ENCODE results near the gene NELFB.
"Not testable (repeated sequence)": the region's sequence is repeated elsewhere in the genome, so short reads cannot be mapped to it uniquely, and the experiment has no call there.

NELFB gene

GRCh38 chr9:137244486-137245449, 10.4 kb upstream of the NELFB start:
- in situ Hi-C loops (cut with MboI; ENCODE audit: low sequenced_read_pairs): no loop called here

- in situ Hi-C loops (cut with MboI; ENCODE audit: low sequenced_read_pairs): no loop called here
Observed at GRCh38 chr9:137245450-137246421, 9.4 kb upstream of the NELFB start.

- in situ Hi-C loops (cut with MboI; ENCODE audit: low sequenced_read_pairs): no loop called here
Observed at GRCh38 chr9:137247135-137247915, 7.8 kb upstream of the NELFB start.

DNA sequence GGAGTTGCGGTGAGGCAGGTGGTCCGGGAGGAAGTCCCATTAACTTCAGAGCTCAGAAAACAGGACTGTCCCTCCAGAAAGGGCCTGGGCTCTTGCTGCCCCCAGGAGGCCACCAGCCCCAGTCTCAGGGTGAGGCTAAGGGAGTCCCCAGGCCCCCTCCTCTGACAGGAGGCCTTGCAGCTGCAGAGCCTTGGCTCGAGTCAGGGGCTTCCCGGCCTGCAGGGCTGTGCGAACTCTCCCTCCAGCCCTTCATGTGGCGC, 7.3 kb upstream of the NELFB start:
- in situ Hi-C loops (cut with MboI; ENCODE audit: low sequenced_read_pairs): no loop called here

DNA sequence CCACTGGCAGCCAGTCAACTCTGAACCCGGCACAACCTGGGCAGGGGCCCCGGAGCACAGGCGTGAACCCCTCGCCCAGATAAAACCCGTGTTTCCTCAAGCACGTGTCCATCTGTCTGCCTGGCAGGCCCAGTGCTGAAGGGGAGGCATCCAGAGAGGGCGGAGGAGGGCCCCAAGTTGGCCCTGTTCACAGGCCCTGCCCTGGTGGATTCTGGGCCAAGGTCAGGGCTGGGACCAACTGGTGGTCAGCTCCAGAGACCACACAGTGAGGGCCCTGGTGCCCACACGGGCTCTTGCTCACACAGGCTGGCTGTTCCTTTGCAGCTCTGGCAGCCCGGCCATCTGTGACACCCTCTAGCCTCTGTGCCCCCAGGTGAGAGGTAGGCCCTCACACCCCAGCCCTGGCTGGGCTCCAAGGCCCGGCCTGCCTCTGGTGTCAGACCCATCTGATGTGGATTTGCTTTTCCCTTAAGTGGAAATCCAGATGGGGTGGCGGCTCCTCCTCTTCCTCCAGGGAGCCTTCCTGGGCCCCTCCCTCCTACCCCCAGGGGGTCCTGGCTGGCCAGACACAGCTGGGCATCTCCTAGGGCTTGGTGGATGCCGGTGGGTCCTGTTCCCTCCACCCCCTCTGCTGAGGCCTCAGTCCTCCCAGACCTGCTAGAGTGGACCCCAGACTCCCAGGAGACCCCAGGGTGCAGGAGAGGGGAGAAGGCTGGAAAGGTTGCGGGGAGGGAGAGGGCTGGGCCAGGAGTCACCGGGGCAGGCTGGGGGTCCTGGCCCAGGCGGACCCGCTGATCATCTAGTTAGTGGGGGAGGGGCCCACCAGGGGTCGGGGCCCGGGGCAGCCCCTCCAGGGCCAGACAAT, 4.6 kb upstream of the NELFB start:
- in situ Hi-C loops (cut with MboI; ENCODE audit: low sequenced_read_pairs): no loop called here

DNA sequence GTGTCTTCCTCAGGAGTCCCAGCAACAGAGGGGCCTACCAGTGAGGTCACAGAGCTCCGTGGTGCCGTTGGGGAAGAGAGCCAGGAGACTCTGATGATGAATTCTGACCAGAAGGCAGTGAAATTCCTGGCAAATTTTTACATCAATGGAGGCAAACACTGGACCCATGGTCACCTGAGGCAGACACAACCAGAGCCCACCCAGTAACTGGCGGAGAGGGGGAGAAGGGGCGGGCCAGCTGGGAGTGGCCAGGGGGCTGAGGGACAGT, 4.0 kb upstream of the NELFB start, which contains the start of gene STPG3:
STPG3 (plus strand) TSS at position 93 of the 268 bp plus-strand sequence; CDS start at position 94, 1 bp downstream.
- in situ Hi-C loops (cut with MboI; ENCODE audit: low sequenced_read_pairs): no loop called here

- in situ Hi-C loops (cut with MboI; ENCODE audit: low sequenced_read_pairs): no loop called here
Observed at GRCh38 chr9:137251490-137252268, 3.4 kb upstream of the NELFB start.

- in situ Hi-C loops (cut with MboI; ENCODE audit: low sequenced_read_pairs): no loop called here
Observed at GRCh38 chr9:137252555-137253506, 2.3 kb upstream of the NELFB start.

DNA sequence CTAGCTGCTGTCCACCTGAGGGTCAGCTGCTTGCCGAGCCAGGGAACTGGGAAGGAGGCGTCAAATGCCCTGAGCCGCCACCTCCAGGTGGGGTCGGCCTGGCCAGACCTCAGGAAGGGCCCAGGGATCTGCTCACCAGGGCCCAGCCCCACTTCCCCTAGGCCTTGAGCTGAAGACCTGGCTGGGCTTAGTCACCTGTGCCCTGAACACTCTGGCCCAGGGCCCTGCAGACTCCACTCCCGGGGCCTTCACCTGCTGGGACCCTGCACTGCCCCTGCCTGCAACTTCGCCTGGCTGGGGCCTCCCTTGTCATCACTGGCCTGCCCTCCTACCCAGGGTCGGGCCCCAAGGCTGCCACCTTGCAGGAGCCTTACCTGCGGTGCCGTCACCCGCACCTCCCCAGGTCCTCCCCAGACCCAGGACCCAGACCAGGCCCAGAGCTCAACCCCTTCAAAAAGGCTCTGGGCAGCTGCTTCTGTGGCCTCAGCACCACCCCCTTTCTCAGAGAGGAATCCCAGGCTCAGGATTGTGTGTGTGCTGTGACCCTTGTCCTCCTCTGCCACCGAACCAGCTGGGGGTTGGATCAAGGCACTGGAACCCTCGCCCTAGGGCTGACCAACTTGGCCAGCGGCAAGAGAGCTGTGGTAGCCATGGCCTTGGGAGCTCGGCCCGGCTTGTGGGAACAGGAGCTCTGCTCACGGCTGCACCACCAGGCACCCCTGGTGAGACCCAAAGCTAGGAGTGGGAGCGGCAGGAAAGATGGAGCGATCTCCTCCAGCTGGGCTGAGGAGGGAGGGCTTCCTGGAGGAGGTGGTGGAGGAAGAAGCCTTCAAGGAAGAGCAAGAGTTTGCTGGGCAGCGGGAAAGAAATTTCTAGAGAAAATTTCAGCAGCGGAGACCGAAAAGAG, 1.2 kb upstream of the NELFB start:
- in situ Hi-C loops (cut with MboI; ENCODE audit: low sequenced_read_pairs): no loop called here

- in situ Hi-C loops (cut with MboI; ENCODE audit: low sequenced_read_pairs): no loop called here
Observed at GRCh38 chr9:137255448-137256114, 454 bp downstream of the NELFB start.

- in situ Hi-C loops (cut with MboI; ENCODE audit: low sequenced_read_pairs): no loop called here
Observed at GRCh38 chr9:137256362-137256761, 1.2 kb downstream of the NELFB start.

DNA sequence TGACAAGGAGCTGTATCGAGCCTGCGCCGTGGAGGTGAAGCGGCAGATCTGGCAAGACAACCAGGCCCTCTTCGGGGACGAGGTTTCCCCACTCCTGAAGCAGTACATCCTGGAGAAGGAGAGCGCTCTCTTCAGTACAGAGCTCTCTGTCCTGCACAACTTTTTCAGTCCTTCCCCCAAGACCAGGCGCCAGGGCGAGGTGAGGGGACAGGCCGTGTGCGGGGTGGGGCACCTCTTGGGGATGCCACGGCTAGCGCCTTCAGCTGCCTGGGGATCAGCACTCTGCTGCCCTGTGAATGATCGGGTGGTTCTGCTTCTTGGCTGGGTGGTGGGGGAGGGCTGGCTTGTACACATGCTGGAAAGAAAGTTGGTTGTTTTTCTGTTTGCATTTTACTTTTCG, 1.7 kb downstream of the NELFB start:
- in situ Hi-C loops (cut with MboI; ENCODE audit: low sequenced_read_pairs): no loop called here

DNA sequence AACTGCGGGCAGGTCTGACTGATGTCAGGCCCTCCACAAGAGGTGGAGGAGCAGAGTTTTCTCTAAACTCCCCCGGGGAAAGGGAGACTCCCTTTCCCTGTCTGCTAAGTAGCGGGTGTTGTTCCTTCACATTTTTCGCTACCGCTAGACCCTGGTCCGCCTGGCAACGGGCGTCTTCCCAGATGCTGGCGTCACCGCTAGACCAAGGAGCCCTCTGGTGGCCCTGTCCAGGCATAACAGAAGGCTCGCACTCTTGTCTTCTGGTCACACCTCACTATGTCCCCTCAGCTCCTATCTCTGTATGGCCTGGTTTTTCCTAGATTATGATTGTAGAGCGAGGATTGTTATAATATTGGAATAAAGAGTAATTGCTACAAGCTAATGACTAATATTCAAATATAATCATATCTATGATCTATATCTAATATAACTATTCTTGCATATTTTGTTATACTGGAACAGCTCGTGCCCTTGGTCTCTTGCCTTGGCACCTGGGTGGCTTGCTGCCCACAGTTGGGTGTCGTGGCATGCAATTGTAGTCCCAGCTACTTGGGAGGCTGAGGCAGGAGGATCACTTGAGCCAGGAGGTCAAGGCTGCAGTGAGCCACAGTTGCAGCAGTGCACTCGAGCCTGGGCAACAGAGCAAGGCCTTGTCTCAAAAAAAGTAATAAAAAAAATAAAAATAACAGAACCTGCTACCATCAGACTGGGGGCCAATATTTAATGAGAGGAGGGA, 7.2 kb downstream of the NELFB start:
- in situ Hi-C loops (cut with MboI; ENCODE audit: low sequenced_read_pairs): not testable (repeated sequence)

DNA sequence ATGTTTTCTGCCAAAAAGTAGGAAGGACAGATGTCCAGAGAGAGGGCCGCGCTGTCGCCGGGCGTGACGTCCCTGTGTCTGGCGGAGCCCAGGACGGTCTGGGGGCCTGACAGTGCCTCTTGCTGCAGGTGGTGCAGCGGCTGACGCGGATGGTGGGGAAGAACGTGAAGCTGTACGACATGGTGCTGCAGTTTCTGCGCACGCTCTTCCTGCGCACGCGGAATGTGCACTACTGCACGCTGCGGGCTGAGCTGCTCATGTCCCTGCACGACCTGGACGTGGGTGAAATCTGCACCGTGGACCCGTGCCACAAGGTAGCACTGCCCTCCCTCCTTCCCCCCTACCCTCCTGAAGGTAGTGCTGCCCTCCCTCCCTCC, 7.8 kb downstream of the NELFB start:
- in situ Hi-C loops (cut with MboI; ENCODE audit: low sequenced_read_pairs): no loop called here

DNA sequence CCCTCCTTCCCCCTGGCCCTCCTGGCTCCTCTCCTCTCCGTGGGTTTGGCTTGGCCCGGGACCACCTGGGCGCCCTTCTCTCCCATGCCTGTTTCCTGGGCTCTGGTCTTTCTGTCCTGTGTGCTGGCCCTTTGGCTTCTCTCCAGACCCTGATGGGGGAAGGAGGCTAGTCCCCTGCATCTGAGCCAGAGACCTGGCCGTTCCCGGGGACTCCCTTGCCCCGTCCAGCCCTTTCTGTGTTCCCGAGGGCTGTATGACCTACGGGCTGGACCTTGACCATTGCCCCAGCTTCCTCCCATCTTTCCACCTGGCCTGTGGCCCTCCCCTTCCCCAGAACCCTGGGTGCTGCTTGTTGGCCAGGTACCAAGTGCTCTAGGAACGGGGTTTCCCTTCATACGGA, 8.4 kb downstream of the NELFB start:
- in situ Hi-C loops (cut with MboI; ENCODE audit: low sequenced_read_pairs): no loop called here

GRCh38 chr9:137264067-137264466, 8.9 kb downstream of the NELFB start:
- in situ Hi-C loops (cut with MboI; ENCODE audit: low sequenced_read_pairs): no loop called here

Measured in HL-60/S4 (cell line).